Hepatic stellate cell (primary cell): ENCODE data around the gene PTPN22.

Source experiments
- DNase-seq: peaks from one replicate; pipeline ENCODE4 v3.0.0; 2011; ENCODE audit warnings: low spot score

Gene PTPN22

DNA sequence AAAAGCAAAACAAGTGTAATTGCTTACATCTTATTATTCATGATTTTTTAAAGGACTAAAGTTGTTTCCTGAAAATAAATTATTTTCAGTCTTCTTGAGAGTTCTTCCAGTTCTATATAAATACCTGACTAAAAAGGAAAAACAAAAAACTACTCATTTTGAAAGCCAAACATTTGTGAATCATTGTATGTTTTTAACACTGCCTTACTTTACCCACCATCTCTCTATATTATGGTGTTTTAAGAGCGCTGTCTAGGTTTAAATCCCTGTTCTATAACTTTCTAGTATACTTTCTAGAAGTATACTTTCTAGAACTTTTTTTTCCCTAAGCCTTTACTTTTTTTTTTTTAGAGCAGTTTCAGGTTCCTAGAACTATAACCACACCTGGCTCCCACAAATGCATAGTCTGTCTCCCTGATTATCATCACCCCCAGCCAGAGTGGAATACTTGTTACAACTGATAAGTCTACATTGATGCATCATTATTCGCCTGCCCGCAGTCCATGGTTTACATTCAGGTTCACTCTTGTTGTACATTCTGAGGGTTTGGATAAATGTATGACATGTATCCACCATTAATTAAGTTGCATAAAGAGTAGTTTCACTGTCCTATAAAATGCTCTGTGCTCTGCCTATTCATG lies 69.0 kb downstream of the PTPN22 start:
- no peak for DNase-seq

DNA sequence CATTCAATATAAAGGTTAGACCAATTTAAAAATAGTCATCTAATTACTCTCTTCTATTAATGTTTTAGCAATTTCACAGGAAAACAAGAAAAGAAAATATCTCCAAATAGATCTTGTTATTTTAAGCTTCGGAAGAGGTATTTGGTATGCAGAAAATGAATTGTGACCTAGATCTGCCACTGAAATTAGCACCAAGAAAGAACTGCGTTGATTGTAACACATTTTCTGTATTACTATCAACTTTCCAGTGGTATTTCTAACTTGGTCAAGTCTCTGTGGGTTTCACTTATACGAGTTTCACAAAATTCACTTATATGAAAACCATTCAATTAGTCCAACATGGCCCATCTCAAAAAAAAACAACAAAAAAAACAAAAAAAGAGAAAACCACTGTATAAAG lies 71.0 kb downstream of the PTPN22 start:
- DNase-seq, result no peak

DNA sequence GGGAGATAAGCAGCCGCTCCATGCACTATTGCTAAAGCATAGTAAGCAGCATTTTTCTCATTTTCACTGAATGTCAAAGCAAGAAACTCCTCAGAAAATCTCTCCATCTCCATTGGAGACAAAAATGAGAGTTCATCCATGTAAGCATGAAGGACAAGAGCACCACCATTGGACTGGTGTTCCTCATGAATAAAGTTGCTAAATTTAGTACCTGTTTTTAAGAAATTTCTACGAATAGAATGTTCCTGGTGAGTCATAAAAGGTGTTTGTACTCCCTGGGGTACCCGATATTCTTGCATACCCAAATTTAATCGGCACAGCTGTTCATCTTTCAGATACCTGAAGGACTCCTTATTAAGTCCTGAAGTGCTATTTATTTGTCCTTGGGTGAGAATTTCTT lies 74.0 kb downstream of the PTPN22 start:
- DNase-seq, result no peak

DNA sequence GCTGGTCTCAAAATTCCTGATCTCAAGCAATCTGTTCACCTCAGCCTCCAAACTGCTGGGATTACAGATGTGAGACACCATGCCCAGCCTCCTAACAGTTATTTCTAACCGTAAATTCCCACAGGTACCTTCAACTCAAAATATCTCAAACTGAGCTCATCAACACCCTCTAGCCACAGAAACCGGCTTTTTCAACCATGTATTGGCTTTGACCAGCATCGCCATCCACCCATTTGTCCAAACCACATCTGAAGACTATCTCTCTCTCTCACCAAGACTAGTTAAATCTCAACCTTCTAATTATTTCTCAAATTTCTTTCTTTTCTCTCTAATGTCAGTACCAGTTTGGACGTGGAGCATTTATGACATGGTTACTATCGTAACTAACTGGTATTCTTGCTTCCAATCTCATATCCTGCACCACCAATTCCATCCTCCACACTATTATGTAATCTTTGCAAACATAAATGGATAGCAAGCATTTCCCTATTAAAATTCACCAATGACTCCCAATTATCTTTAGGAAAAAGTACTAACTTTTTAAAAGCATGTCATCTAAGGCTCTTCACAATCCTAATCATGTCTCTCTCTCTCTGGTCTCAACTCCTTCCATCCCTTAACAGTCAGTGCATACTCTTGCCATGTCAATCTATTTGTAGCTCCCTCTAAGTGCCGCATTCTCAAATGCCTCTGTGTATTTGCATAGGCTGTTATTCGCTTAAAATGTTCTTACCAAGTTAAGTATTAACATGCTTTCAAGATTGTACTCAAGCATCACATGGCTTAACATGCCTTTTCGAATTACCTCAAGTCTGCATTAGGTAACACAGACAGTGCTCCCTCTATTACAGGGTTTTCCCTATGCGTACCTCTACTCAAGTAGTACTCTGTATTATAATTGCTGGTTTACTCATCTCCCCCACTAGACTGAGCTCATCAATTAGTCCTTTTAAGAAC lies 77.4 kb downstream of the PTPN22 start:
- no peak for DNase-seq

DNA sequence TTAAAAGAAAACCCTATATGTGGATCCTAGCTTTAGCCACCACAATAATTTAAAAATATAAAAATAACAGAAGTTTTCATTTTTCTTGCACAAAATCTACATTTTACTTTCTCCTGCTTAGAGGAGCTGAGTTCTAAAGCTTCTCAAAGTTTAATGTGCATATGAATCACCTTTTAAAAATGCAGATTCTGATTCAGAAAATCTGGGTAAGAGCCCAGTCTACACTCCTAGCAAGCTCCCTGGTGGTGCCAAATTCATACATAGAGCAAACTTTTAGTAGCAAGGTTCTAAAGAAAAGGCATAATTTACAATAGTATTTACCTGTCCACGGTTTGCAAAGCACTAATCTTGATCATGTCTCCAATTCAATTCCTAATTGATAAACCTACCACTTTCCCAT lies 78.5 kb downstream of the PTPN22 start:
- no peak for DNase-seq

DNA sequence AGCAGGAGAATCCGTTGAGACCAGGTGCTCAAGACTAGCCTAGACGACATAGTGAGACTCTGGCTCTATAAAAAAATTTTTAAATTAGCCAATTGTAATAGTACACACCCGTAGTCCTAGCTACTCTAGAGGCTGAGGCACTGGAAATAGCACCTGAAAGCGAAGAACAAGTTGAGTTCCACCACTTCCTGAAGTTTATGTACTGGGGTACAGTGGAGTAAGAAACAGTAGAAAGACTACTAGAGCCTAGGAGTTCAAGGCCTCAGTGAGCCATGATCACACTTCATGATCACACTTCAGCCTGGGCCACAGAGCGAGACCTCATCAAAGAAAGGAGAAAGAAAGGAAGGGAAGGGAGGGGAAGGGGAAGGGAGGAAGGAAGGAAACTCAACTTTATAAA lies 79.0 kb downstream of the PTPN22 start:
- DNase-seq, result no peak

DNA sequence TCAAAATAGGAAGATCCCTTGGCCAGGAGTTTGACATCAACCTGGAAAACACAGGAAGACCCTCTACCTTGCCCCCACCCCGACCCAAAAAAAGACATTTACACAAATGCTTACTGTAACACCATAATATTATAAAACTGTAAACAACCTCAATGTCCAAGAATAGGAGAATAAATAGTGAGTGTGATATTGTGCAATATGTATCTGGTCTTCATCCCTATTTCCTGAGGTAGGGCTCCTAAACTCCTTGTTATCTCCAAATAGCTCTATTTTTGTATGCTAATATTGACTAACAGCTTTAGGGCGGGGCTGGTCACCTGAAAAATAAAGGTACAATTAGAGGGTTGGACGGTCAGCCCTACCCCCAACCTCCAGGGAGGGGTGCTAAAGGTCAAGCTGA lies 82.7 kb downstream of the PTPN22 start:
- no peak for DNase-seq

DNA sequence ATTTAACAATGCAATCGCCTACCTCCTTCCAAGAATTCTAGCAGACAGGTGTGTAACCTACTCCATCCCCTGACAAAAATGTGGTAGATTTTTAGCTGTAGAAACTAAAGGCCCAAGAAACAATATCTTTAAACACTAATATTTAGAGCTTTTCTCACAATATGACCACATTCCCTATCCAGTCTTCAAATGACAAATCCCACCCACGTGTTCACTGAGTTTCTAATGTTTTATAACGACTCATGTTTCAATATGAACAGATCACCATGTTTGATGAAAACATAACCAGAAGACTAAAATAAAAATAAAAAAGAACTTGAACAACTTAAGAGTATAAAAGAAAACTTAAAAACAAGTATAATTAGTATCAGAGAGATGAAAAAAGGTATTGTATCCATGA lies 83.8 kb downstream of the PTPN22 start:
- no peak for DNase-seq

DNA sequence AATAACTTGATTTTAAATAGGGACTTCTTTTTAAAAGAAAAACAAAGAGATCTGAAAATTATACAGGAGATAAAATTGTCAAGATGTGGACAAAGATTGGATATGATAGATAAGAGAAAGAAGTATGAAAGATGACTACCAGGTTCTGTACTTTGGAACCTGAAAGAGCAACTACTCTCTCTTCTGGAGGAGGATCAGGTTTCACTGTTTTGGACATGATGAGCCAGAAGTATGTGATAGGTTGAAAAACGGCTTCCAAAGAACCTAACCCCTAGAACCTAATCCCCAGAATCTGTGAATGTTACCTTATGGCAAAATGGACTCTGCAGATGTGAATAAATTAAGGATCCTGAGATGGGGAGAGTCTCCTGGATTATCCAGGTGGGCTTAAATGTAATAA lies 85.4 kb downstream of the PTPN22 start:
- no peak for DNase-seq

DNA sequence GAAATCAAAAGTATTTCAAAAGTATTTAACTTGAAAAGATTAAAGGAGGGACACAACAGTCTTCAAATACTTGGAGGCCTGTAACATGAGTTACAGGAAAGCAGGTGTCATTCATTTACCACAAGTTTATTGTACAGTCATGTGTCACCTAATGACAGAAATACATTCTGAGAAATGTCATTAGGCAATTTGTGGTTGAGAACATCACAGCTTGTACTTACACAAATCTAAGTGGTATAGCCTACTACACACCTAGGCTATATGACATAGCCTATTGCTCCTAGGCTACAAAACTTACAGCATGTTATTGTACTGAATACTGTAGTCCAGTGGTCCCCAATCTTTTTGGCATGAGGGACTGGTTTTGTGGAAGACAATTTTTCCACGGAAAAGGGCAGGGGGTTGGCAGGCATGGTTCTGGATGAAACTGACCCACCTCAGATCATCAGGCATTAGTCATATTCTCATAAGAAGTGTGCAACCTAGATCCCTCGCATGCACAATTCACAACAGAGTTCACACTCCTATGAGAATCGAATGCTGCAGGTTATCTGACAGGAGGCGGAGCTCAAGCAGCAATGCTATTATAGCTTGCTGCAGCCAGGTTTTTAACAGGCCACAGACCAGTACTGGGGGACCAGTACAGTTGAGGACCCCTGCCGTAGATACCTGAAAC lies 87.3 kb downstream of the PTPN22 start:
- DNase-seq, result no peak

DNA sequence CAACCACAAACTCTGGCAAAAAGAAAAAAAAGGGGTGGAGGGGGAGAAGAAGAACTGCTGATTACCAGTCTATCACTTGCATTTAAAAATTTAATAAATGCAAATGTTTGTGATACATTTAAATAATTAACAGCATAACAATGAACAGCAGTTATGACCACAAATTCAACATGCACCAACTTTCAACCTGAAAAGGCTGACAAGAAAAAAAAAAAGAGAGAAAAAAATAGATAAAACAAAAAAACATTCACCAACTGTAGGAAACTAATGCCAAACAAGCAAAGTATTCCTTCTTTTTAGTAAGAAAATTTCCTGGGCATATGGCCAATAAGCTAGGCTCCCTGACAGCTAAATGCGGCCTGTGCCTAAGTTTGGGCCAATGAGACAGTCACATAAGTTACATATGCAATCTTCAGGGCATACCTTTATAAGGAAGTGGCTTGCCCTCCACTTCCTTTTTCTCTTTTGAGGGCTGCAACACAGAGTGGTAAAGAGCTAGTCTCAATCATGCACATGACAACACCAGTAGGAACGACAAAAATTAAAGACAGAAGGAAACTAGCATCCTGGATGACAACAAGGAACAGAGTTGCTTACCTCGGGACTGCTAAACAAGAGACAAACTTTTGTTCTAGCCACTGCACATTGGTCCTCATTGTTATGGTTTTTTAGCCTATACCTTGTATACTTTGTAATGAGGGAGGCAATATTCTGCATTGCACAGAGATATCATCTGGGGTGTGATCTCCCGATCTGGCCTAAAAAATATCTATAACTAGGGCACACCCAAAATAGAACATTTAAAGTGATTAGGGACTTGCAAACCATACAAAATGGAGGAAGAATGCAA lies 88.0 kb downstream of the PTPN22 start:
- peak; percentile 12 for DNase-seq

DNA sequence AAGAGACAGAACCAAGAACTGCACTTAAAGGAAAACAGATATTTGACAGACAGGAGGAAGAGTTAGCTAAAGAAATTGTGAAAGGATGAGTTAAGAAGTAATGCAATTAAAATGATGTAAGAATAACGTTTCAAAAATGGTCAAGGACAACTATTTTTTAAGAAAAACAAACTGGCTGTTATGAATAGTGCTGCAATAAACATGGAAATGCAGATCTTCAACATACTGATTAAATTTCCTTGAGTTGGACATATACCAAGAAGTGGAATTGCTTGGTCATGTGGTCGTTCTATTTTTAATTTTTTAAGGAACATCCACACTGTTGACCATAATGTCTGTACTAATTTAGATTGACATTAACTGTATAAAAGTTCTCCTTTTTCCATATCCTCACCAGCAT lies 89.1 kb downstream of the PTPN22 start:
- DNase-seq, result no peak

DNA sequence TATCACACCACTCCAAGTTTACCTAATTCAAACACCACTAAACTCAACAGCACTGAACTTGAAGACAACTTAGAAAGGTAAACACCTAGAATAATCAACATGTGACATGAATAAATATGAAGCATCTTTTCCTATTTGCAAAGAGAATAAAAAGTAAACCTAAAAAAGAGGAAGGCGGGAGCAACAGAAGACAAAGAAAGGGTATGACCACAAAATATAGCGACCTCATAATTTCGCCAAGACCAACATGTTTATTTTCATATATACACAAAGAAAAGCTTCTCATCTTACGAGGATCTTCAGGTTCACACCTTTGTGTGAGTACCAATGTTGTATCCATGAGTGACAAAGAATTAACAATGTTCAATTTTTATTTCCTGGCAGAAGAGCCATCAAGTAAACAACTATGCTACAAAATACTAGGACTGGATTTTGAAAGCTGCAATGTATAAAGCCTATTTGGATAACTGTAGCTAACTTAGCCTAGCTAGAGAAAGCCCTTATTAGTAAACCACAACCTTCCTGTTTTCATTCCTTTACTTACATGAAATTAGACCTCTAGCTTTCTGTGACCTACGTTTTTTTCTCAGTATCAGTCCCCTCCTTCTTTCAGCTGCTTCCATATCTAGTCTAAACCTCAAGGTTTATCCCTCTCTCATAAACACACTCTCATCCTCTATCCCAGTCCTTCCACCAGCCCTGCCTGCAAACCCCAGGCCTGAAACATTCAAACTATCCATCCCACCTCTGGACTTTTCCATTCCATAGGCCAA lies 91.0 kb downstream of the PTPN22 start:
- no peak for DNase-seq

DNA sequence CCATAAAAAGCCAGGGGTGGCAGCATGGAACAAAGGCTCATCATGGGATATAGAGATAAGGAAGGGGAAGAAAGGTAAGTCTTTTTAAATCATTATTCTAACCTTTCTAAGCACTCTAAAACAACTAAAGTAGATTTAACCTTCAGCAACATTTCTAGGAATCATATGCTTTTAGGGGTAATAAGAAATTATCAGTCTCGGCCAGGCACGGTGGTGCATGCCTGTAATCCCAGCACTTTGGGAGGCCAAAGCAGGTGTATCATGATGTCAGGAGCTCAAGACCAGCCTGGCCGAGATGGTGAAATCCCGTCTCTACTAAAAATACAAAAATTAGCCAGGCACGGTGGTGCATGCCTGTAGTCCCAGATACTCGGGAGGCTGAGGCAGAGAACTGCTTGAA lies 92.0 kb downstream of the PTPN22 start:
- DNase-seq, result no peak

DNA sequence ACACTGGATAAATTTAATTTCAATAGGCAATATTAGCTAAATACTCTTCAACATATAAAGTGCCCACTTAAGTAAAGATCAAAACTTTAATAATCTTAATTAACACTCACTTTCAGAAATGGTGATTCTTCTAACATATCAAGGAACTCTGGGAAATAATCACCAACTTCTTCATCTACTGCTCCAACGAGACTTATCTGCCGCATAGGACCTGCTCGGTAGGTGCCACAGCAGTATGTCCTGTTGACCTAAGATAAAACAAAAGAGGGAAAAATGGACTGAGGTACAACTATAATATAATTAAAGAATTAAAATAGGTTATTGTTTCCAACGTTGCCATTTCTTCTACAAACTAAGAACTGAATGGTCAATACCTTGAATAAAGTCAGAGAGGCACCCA lies 94.0 kb downstream of the PTPN22 start:
- DNase-seq, result no peak

DNA sequence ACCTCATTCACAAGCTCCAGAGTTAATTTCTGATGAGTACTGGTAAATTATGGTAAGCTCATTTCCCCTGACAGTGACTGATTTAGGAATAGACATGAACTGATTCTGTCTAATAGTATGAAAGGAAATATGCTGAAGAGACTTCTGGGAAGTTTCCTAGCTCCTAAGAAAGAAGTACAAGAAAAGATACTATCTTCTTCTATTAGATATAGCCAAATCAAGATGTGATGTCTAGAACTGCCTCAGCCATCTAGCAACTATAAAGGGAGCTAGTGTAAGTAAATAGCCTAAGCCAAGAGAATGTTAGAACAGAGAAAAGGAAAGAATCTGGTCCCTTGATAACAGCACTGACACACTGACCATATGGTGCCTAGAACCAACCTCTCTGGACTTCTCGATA lies 101.5 kb downstream of the PTPN22 start:
- no peak for DNase-seq

DNA sequence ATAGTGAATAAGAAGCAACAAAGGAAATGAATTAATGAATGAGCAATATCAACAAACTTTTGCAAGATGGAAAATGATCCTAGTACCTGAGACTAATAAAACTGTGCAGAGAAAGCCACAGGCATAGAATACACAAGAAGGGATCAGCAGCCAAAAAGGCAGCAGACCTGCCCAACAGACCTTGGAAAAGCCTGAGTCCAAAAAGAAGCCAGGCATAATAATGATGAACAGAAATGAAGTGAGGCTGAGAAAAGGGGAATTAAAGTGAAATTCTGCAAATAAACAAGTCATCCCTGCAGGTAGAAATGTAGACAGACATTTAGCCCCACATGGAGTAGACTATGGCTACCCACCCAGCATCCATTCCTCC lies 101.9 kb downstream of the PTPN22 start:
- no peak for DNase-seq

DNA sequence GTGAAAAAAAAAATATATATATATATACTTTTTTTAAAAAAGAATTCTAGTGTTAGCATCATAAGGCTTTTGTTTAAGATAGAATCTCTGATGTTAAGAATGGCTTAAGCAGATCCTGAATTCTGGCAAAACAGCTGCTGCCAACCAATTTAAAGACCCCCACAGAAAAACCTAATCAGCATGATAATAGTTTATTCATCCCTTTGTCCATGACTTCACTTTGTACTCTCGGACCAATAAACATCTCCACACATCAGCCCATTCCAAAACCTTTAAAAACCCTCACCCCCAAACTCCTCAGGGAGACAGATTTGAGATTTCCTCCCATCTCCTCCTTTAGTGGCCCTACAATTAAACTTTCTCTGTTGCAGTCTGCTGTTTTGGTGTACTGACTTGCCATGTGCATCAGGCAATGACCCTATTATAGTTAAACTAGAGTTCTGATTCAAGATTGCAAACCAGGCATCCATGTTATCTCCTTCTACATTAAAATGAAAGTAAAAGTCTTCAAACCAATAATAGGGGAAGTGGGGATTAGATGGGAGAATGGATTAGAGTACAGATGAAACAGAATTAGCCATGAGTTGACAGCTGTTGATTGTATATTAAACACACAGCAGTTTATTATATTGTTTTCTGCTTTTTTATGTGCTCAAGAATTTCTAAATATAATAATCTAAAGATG lies 102.5 kb downstream of the PTPN22 start:
- no peak for DNase-seq

DNA sequence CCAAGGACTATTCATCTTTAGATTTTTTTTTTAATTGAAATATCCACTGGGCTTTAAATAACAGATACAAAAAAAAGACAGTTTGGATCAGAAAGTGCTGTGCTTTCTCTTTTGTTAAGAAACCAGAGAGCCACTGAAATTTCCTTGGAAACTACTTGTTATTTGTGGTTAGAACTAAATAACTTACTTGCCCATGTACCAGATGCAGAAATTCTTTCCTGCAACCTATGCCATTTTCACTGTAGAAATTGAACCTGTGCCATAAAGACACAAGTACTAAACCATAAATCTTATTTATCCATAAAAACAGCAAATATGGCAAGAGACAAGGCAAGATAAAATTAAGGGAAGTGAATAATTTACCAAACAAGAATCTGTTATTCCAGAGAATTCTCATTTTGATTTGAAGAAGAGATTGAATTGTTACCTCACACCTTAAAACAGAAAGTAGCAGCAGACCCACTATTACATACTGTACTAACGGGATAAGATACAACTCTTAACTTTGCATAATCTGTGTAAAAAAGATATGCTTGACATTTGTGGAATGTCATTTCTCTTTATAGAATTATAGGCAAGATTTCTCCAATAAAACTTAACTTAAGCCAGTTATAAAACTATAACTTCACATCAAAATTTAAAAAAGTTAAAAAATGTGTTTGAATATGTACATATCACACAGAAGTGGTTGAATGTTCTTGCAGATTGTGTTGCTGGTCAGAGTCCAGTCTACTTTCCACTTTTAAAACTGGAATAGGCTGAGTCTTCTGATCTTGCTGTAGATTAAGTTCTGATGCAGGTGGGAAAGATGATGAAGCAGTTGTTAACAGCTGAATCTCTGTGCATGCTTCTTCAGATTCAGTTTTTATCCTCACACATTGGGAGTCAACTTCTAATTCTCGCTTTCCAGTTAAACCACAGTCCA lies 105.9 kb downstream of the PTPN22 start:
- no peak for DNase-seq
